ENCODE measurements around the gene ULK1. TPM values are rescaled to one million over a fixed set of nuclear protein-coding genes. Genes with fewer than 3 reads are reported as not detected.
"Not testable (repeated sequence)": the region's sequence is repeated elsewhere in the genome, so short reads cannot be mapped to it uniquely, and the experiment has no call there.

ULK1 gene
- total RNA-seq, 1 experiment from 2014 or later = 72.1 TPM

DNA sequence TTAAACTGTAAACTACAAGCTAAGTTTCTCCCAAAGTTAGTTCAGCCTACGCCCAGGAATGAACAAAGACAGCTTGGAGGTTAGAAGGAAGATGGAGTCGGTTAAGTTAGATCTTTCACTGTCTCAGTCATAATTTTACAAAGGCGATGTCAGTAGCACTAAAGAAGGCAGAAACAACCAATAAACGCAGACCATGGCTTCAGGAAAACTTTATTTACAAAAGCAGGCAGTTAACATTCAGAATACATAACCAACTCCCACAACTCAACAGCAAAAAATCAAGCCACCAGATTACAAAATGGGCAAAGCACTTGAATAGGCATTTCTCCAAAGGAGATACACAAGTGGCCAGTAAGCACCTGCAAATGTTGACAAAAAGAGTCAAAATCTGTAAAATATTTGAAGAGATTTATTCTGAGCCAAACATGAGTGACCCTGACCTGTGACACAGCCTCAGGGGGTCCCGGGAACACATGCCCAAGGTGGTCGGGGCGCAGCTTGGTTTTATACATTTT is 8.8 kb upstream of the ULK1 start:
- Histone ChIP-seq H3K9me3 (ENCODE audit: control insufficient read depth, insufficient read depth, low read depth, low read length) (no peaks in the 10 kb centered on the region; the same call in 1 of the 2 replicates), H3K27me3 (ENCODE audit: control insufficient read depth, insufficient read depth, low read length) (no peaks in the 10 kb centered on the region), H3K4me1 (ENCODE audit: control insufficient read depth, insufficient read depth, low read length) (no peaks in the 10 kb centered on the region), H3K27ac (ENCODE audit: low read length) (no peak overlapping the region), H3K4me3 (ENCODE audit: low read depth in 2 of 2, low read length in 2 of 2) (no peak overlapping the region), H3K36me3 (ENCODE audit: control insufficient read depth, insufficient read depth, low read length) (no peaks in the 10 kb centered on the region)
- BruUV-seq (replicated peaks) = no TSS peak
- intact Hi-C loops (cut with micrococcal nuclease; ENCODE audit: unreplicated experiment) = no loop called here
- POLR2A ChIA-PET = no interaction called here
- ATAC-seq (no peak), DNase-seq (ENCODE audit: low read depth, low spot score) (no peak)
- in situ Hi-C loops (cut with HindIII; ENCODE audit: low pct_unique_long_range_greater_than_20kb, low sequenced_read_pairs) = no loop called here
- TF ChIP-seq TCF7L2 (IDR thresholded peaks at IDR 0.05; ENCODE audit: low read depth, low read length) (no peak), SIN3A (IDR thresholded peaks at IDR 0.05; ENCODE audit: borderline replicate concordance, insufficient read depth, low read depth, low read length) (no peak), POLR2AphosphoS5 (IDR thresholded peaks at IDR 0.05; ENCODE audit: low read depth, low read length) (no peak)
- TF ChIP-seq, protein P1, sequence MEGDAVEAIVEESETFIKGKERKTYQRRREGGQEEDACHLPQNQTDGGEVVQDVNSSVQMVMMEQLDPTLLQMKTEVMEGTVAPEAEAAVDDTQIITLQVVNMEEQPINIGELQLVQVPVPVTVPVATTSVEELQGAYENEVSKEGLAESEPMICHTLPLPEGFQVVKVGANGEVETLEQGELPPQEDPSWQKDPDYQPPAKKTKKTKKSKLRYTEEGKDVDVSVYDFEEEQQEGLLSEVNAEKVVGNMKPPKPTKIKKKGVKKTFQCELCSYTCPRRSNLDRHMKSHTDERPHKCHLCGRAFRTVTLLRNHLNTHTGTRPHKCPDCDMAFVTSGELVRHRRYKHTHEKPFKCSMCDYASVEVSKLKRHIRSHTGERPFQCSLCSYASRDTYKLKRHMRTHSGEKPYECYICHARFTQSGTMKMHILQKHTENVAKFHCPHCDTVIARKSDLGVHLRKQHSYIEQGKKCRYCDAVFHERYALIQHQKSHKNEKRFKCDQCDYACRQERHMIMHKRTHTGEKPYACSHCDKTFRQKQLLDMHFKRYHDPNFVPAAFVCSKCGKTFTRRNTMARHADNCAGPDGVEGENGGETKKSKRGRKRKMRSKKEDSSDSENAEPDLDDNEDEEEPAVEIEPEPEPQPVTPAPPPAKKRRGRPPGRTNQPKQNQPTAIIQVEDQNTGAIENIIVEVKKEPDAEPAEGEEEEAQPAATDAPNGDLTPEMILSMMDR (IDR thresholded peaks at IDR 0.05) = no peak
- TF ChIP-seq, protein P2, sequence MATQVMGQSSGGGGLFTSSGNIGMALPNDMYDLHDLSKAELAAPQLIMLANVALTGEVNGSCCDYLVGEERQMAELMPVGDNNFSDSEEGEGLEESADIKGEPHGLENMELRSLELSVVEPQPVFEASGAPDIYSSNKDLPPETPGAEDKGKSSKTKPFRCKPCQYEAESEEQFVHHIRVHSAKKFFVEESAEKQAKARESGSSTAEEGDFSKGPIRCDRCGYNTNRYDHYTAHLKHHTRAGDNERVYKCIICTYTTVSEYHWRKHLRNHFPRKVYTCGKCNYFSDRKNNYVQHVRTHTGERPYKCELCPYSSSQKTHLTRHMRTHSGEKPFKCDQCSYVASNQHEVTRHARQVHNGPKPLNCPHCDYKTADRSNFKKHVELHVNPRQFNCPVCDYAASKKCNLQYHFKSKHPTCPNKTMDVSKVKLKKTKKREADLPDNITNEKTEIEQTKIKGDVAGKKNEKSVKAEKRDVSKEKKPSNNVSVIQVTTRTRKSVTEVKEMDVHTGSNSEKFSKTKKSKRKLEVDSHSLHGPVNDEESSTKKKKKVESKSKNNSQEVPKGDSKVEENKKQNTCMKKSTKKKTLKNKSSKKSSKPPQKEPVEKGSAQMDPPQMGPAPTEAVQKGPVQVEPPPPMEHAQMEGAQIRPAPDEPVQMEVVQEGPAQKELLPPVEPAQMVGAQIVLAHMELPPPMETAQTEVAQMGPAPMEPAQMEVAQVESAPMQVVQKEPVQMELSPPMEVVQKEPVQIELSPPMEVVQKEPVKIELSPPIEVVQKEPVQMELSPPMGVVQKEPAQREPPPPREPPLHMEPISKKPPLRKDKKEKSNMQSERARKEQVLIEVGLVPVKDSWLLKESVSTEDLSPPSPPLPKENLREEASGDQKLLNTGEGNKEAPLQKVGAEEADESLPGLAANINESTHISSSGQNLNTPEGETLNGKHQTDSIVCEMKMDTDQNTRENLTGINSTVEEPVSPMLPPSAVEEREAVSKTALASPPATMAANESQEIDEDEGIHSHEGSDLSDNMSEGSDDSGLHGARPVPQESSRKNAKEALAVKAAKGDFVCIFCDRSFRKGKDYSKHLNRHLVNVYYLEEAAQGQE (IDR thresholded peaks at IDR 0.05; ENCODE audit: insufficient read depth in 1 of 2, low read depth in 2 of 2, low read length in 1 of 2) = no peak
- CTCF ChIA-PET = no interaction called here

GRCh38 chr12:131891722-131892121 is 2.7 kb upstream of the ULK1 start:
- CTCF ChIA-PET; H3K4me3 ChIP-seq (ENCODE audit: low read depth in 2 of 2, low read length in 2 of 2); H3K27me3 ChIP-seq (ENCODE audit: control insufficient read depth, insufficient read depth, low read length); in situ Hi-C loops (cut with HindIII; ENCODE audit: low pct_unique_long_range_greater_than_20kb, low sequenced_read_pairs); H3K4me1 ChIP-seq (ENCODE audit: control insufficient read depth, insufficient read depth, low read length); H3K27ac ChIP-seq (ENCODE audit: low read length); H3K9me3 ChIP-seq (ENCODE audit: control insufficient read depth, insufficient read depth, low read depth, low read length); POLR2A ChIA-PET; intact Hi-C loops (cut with micrococcal nuclease; ENCODE audit: unreplicated experiment); BruUV-seq (replicated peaks); H3K36me3 ChIP-seq (ENCODE audit: control insufficient read depth, insufficient read depth, low read length); DNase-seq (ENCODE audit: low read depth, low spot score); ATAC-seq: not testable (repeated sequence)

GRCh38 chr12:131892711-131893604 is 1.5 kb upstream of the ULK1 start:
- DNase-seq (ENCODE audit: low read depth, low spot score) (no peak), ATAC-seq (no peak)
- Histone ChIP-seq H3K27me3 (ENCODE audit: control insufficient read depth, insufficient read depth, low read length) (no peaks in the 10 kb centered on the region), H3K36me3 (ENCODE audit: control insufficient read depth, insufficient read depth, low read length) (no peaks in the 10 kb centered on the region), H3K9me3 (ENCODE audit: control insufficient read depth, insufficient read depth, low read depth, low read length) (no peaks in the 10 kb centered on the region), H3K4me3 (ENCODE audit: low read depth in 2 of 2, low read length in 2 of 2) (no peak overlapping the region), H3K27ac (ENCODE audit: low read length) (no peak overlapping the region), H3K4me1 (ENCODE audit: control insufficient read depth, insufficient read depth, low read length) (0 out of 2 replicates have a peak, but pooled peaks cover 4% of the 10 kb centered on the region)
- ChIA-PET POLR2A (no interaction called here), CTCF (no interaction called here)
- TF ChIP-seq TCF7L2 (IDR thresholded peaks at IDR 0.05; ENCODE audit: low read depth, low read length) (no peak), SIN3A (IDR thresholded peaks at IDR 0.05; ENCODE audit: borderline replicate concordance, insufficient read depth, low read depth, low read length) (no peak)
- TF ChIP-seq, protein P2 (IDR thresholded peaks at IDR 0.05; ENCODE audit: insufficient read depth in 1 of 2, low read depth in 2 of 2, low read length in 1 of 2) = no peak
- BruUV-seq (replicated peaks) = no TSS peak
- intact Hi-C loops (cut with micrococcal nuclease; ENCODE audit: unreplicated experiment) = no loop called here
- in situ Hi-C loops (cut with HindIII; ENCODE audit: low pct_unique_long_range_greater_than_20kb, low sequenced_read_pairs) = no loop called here

Measured in Panc1 (cell line).